ENCODE data around the gene KMT2B.

- TF ChIP-seq POLR2AphosphoS5 (IDR thresholded peaks at IDR 0.05) (no peak), POLR2A (IDR thresholded peaks at IDR 0.05) (no peak)
These were observed 47.1 kb upstream of the KMT2B start for GRCh38 chr19:35670686-35671085.
